ENCODE data around the gene HLA-DPA1.
"Not testable (repeated sequence)": the region's sequence is repeated elsewhere in the genome, so short reads cannot be mapped to it uniquely, and the experiment has no call there.

Gene HLA-DPA1

DNA sequence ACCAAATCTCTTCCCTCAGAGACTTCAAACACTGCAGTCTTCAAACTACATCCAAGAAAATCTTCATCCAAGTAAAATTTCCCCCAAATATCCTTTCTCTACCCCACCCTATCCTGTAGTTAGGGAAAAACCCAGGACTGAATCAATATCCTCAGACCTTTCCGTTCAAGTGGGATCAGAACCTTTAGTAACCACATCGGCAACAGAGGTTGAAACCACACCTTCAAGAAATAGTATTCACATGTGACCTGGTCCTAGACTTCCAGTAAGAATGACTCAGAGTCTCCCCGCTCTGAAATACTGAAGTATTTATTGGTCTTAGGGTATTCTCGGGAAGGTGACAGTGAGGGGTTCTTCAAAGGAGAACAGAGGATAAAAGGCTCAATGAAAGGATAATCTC lies 8.7 kb downstream of the HLA-DPA1 start:
- DNase-seq (ENCODE audit: low spot score), result no peak

GRCh38 chr6:33063435-33063834 lies 10.0 kb downstream of the HLA-DPA1 start:
- DNase-seq (ENCODE audit: low spot score), result not testable (repeated sequence)

GRCh38 chr6:33061987-33062386 lies 11.5 kb downstream of the HLA-DPA1 start:
- DNase-seq (ENCODE audit: low spot score), result no peak

GRCh38 chr6:33057222-33058150 lies 16.0 kb downstream of the HLA-DPA1 start:
- DNase-seq (ENCODE audit: low spot score), result no peak

- DNase-seq (ENCODE audit: low spot score), result no peak
These were observed 20.2 kb downstream of the HLA-DPA1 start for GRCh38 chr6:33053230-33053629.

DNA sequence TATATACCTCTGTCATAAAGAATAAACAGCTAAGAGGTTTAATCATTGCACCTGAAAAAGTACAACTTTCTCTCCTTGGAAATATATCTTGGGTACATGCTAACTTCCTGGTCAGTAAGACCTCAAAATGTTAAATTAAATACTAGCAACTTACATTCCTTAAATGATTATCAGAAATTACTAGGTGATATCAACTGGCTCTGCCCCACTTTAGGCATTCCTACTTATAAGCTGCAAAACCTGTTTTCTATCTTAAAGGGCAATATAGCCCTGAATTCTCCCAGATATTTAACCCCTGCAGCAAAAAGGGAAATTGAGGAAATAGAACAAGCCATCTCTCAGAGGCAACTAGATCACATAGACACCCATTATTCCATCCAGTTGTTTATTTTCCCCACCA lies 20.8 kb downstream of the HLA-DPA1 start:
- DNase-seq (ENCODE audit: low spot score), result no peak

- no peak for DNase-seq (ENCODE audit: low spot score)
These were observed 23.2 kb downstream of the HLA-DPA1 start for GRCh38 chr6:33050014-33050810.

GRCh38 chr6:33049323-33050013 lies 24.0 kb downstream of the HLA-DPA1 start:
- DNase-seq (ENCODE audit: low spot score), result no peak

GRCh38 chr6:33040157-33040556 lies 33.3 kb downstream of the HLA-DPA1 start:
- DNase-seq (ENCODE audit: low spot score), result no peak

DNA sequence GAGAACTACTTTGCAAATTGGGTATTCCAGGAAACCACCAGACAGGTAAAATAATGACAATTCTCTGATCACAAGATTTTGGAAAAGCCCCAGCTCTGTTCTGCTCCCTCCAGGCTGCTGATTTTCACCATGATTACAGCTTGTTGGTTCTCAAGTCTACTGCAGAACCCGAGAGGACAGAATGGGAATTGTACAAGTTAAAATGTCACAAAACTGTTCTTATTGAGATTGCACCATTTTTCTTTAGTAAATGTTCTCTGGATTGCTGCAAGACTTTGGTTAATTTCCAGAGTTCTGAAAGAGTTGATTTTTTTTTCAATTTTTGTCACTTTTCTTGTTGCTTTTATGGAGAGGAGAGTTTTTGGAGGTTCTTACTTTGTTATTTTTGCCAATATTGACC lies 36.9 kb downstream of the HLA-DPA1 start:
- DNase-seq (ENCODE audit: low spot score), result no peak

DNA sequence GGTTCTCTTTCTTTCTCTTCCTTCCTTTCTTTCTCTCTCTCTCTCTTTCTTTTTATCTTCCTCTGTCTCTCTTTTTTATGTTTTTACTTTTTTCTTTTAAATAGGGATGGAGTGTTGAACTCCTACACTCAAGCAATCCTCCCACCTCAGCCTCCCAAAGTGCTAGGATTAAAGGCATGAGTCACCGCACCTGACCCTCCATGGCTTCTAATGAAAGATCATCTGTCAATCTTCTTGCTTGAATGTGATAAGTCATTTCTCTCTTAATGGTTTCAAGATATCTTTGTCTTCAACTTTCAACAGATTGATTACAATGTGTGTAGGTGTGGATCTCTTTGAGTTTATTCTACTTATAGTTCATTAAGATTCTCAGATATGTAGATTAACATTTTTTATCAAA lies 38.9 kb downstream of the HLA-DPA1 start:
- no peak for DNase-seq (ENCODE audit: low spot score)

- no peak for DNase-seq (ENCODE audit: low spot score)
These were observed 43.2 kb downstream of the HLA-DPA1 start for GRCh38 chr6:33030245-33030644.

DNA sequence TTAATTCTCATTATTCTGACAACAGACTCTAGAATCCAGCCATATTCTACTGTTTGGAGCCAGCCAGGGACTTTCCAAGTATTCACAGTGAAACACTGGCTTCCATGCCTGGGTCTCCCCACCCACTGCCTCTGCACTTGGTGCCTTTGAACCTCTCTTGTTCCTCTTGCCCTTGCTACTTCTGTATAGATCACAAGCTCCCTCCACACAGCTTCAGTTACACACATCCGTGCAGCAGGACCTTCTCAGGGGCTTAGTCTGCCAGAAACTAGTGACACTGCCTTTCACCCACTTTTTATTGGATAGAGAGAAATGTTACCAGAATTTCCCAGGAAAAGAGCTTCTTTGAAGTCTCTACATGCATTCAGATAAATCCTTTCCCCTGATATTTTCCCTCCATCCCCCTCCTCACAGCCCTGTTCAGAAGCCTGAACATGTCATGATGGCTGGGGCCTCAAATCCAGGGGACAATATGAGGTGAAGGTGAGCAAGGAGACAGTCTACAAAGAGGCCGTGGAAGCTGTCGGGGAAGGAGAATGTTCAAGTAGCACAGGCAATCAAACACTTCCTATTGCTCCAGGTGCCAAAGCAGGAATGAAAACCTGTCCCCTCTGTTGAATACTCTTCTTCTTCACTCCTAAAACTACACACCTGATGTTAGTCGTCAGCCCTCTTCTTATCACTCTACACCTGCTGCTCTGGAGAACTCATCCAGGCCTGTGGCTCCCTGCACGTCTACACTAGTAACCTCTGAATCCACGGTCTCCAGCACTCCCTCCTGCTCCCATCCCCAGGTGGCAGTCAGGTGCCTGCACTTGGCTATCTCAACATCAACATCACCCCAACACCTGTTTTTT lies 43.9 kb downstream of the HLA-DPA1 start:
- peak; percentile 33 for DNase-seq (ENCODE audit: low spot score)

GRCh38 chr6:33028220-33028849 lies 45.1 kb downstream of the HLA-DPA1 start:
- DNase-seq (ENCODE audit: low spot score), result no peak

- no peak for DNase-seq (ENCODE audit: low spot score)
These were observed 48.9 kb downstream of the HLA-DPA1 start for GRCh38 chr6:33024521-33024920.

DNA sequence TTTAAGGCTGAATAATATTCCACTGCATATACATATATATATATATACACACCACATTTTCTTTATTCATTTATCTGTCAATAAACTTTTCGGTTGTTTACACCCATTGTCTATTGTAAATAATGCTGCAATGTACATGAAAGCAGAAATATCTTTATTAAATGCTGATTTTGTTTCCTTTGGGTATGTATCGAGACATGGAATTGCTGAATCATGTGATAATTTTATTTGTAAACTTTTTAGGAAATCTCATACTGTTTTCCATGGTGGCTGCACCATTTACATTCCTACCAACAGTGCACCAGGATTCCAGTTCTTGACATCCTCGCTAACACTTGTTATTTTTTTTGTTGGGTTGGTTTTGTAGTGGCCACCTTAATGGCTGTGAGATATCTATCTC lies 49.9 kb downstream of the HLA-DPA1 start:
- DNase-seq (ENCODE audit: low spot score), result no peak

GRCh38 chr6:33021917-33022316 lies 51.5 kb downstream of the HLA-DPA1 start:
- DNase-seq (ENCODE audit: low spot score), result no peak

DNA sequence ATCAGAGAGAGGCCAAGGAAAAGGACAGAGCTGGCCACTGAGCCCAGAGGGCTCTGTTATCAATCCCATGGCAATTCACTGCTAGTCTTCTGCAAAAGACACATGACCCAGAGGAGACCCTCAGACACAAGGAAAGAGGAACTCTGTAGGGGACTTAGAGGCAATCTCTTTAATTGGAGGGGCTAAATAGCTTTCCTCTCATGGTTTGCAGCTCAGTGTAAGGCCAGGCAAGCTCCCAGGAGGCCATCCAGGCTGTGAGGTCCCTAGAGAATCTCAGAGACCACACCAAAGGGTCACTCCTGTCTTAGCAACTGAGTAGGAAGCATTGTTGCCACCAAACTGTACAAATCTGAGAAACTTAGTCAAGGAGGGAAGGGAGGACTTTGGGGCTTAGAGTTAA lies 54.1 kb downstream of the HLA-DPA1 start:
- DNase-seq (ENCODE audit: low spot score), result no peak

- DNase-seq (ENCODE audit: low spot score), result peak; percentile 34
These were observed 54.5 kb downstream of the HLA-DPA1 start for GRCh38 chr6:33018904-33019303.

DNA sequence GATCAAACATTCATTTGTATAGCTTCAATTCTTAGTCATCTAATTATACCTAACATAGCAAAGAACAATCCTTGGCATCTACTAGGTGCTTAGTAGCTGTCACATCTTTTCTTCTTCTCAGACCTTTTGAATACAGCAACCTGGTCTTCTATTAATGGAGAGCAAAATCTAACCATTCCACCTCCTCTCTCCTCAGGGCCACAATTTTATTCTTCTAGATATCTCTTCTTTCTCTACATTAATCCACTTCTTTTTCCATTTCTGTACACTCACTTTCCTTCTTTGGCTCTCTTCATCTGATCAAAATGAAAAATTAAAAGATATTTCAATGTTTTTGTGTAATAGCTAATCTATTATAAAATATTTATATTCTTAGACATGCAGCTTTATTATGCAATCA lies 55.0 kb downstream of the HLA-DPA1 start:
- DNase-seq (ENCODE audit: low spot score), result no peak

Data from CD4-positive, alpha-beta T cell treated with Interleukin-15 for 4 hours (primary cell).